ENCODE data around the gene PLCB1.
"Not testable (repeated sequence)": the region's sequence is repeated elsewhere in the genome, so short reads cannot be mapped to it uniquely, and the experiment has no call there.

PLCB1 gene

GRCh38 chr20:8370774-8371173 lies 238.7 kb downstream of the PLCB1 start:
- no peak for TF ChIP-seq CTCF (IDR thresholded peaks at IDR 0.05; ENCODE audit: low read depth, low read length)
- H3K4me3 ChIP-seq (ENCODE audit: low read depth, low read length) = no peak overlapping the region

- H3K4me3 ChIP-seq (ENCODE audit: low read depth, low read length) = no peak overlapping the region
- no peak for TF ChIP-seq CTCF (IDR thresholded peaks at IDR 0.05; ENCODE audit: low read depth, low read length)
These were observed 240.8 kb downstream of the PLCB1 start for GRCh38 chr20:8372824-8373380.

- H3K4me3 ChIP-seq (ENCODE audit: low read depth, low read length) = no peak overlapping the region
- no peak for TF ChIP-seq CTCF (IDR thresholded peaks at IDR 0.05; ENCODE audit: low read depth, low read length)
These were observed 241.5 kb downstream of the PLCB1 start for GRCh38 chr20:8373579-8373978.

GRCh38 chr20:8375898-8376297 lies 243.8 kb downstream of the PLCB1 start:
- TF ChIP-seq CTCF (IDR thresholded peaks at IDR 0.05; ENCODE audit: low read depth, low read length) = no peak

GRCh38 chr20:8376940-8377339 lies 244.9 kb downstream of the PLCB1 start:
- no peak for TF ChIP-seq CTCF (IDR thresholded peaks at IDR 0.05; ENCODE audit: low read depth, low read length)

More at GRCh38 chr20:8375898-8376297, 243.8 kb downstream of the PLCB1 start:
- H3K4me3 ChIP-seq (ENCODE audit: low read depth, low read length) = no peak overlapping the region

GRCh38 chr20:8379125-8379524 lies 247.1 kb downstream of the PLCB1 start:
- H3K4me3 ChIP-seq (ENCODE audit: low read depth, low read length) = not testable (repeated sequence)

More at GRCh38 chr20:8376940-8377339, 244.9 kb downstream of the PLCB1 start:
- H3K4me3 ChIP-seq (ENCODE audit: low read depth, low read length) = no peak overlapping the region

- no peak overlapping the region for H3K4me3 ChIP-seq (ENCODE audit: low read depth, low read length)
- TF ChIP-seq CTCF (IDR thresholded peaks at IDR 0.05; ENCODE audit: low read depth, low read length) = no peak
These were observed 253.2 kb downstream of the PLCB1 start for GRCh38 chr20:8385247-8385646.

GRCh38 chr20:8386991-8387390 lies 254.9 kb downstream of the PLCB1 start:
- TF ChIP-seq CTCF (IDR thresholded peaks at IDR 0.05; ENCODE audit: low read depth, low read length) = no peak
- no peak overlapping the region for H3K4me3 ChIP-seq (ENCODE audit: low read depth, low read length)
